Measurements from ENCODE around the gene REPIN1. TPM values are rescaled to one million over a fixed set of nuclear protein-coding genes. Genes with fewer than 3 reads are reported as not detected.
A peak's percentile ranks its signal among the peaks of the same experiment; 100 is the strongest.

The REPIN1 gene
- total and polyA plus RNA-seq, 9 of the 15 experiments (the other 6 are each of a cell fraction or from before 2014, with no cell fraction given) = 8.1 to 283 (median 94.3) TPM

GRCh38 chr7:150374472-150374871 is 5.8 kb downstream of the REPIN1 start:
- FAIRE-seq = no peak
- peak overlapping the region; percentile 2; the same call in 1 of the 3 replicates for H3K27ac ChIP-seq (ENCODE audit: extremely low read depth, low read depth, low read length)
- no peaks in the 10 kb centered on the region for H3K9me3 ChIP-seq (replicated peaks; ENCODE audit: control insufficient read depth, insufficient read depth, low read depth, low read length)
- TF ChIP-seq SOX6 (IDR thresholded peaks at IDR 0.05) = no peak
- TF ChIP-seq CHAMP1 (IDR thresholded peaks at IDR 0.05) = no peak
- no peak for TF ChIP-seq ZBTB1 (CRISPR knock-in tag; IDR thresholded peaks at IDR 0.05; ENCODE audit: borderline replicate concordance, low read depth)
- TF ChIP-seq KDM5B (IDR thresholded peaks at IDR 0.05; ENCODE audit: insufficient replicate concordance, low read depth, low read length) = peak; percentile 6
- TF ChIP-seq KDM2B (CRISPR knock-in tag; IDR thresholded peaks at IDR 0.05) = no peak
- 0 out of 2 replicates have a peak, but pooled peaks have one; percentile 2 for TF ChIP-seq STAG1 (CRISPR knock-in tag; IDR thresholded peaks at IDR 0.05; ENCODE audit: borderline replicate concordance)
- no peak for TF ChIP-seq SIN3A (IDR thresholded peaks at IDR 0.05; ENCODE audit: borderline replicate concordance in 2 of 2, control insufficient read depth in 1 of 2, low read depth in 2 of 2, low read length in 2 of 2)
- no peak for TF ChIP-seq YY1 (IDR thresholded peaks at IDR 0.05; ENCODE audit: borderline replicate concordance in 1 of 3, control insufficient read depth in 1 of 3, extremely low read depth in 1 of 3, insufficient read depth in 3 of 3, insufficient read length in 1 of 3, insufficient replicate concordance in 2 of 3, low read depth in 1 of 3, low read length in 2 of 3)
- no peak for TF ChIP-seq VEZF1 (CRISPR knock-in tag; IDR thresholded peaks at IDR 0.05)
- 0 out of 4 replicates have a peak, but pooled peaks of 1 of the 2 experiments have one; percentile 16 for TF ChIP-seq MAZ (CRISPR knock-in tag; conservative IDR thresholded peaks at IDR 0.05 in 1 of 2, IDR thresholded peaks at IDR 0.05 in 1 of 2)
- TF ChIP-seq ZNF253 (CRISPR knock-in tag; conservative IDR thresholded peaks at IDR 0.05) = no peak
- no peak for TF ChIP-seq NBN (IDR thresholded peaks at IDR 0.05; ENCODE audit: low read depth)
- TF ChIP-seq KLF1 (tag; IDR thresholded peaks at IDR 0.05) = no peak
- no peak for TF ChIP-seq YBX1 (IDR thresholded peaks at IDR 0.05)
- no peak for TF ChIP-seq E4F1 (CRISPR knock-in tag; IDR thresholded peaks at IDR 0.05; ENCODE audit: borderline replicate concordance)

More at GRCh38 chr7:150374472-150374871, 5.8 kb downstream of the REPIN1 start:
- ChIA-PET CTCF (ENCODE audit: low intra/inter-chr PET ratio) (no interaction called here), POLR2A (interaction anchor here (0.7 to 2.1 kb wide), 12 partner anchors 9 to 620 kb away, joined by 3 to 17 read pairs (median 4); no protein-coding TSS in a partner anchor)
- Histone ChIP-seq H3K4me2 (ENCODE audit: insufficient read depth, low read length) (peak overlapping the region; percentile 9; the same call in 1 of the 2 replicates), H4K20me1 (replicated peaks; ENCODE audit: control insufficient read depth, insufficient read depth, low read length) (no peaks in the 10 kb centered on the region; the same call in 1 of the 2 replicates), H3K4me3 (no peak overlapping the region), H3K9ac (ENCODE audit: insufficient read depth in 1 of 2, low read depth in 2 of 2, low read length in 2 of 2) (peak overlapping the region in 1 of 2 experiments; percentile 87; a peak in 1 of 4 replicates), H3K36me3 (ENCODE audit: control insufficient read depth, insufficient read depth, low read length) (peaks cover 61% of the 10 kb centered on the region), H3K79me2 (ENCODE audit: control insufficient read depth, insufficient read depth, low read length) (peaks cover 58% of the 10 kb centered on the region), H3K4me1 (replicated peaks in 1 of 2; ENCODE audit: control insufficient read depth in 2 of 2, insufficient read depth in 2 of 2, low read length in 2 of 2) (peaks cover 49 to 59% of the 10 kb centered on the region in 2 experiments), H2AFZ (ENCODE audit: low read depth, low read length) (no peak overlapping the region), H3K27me3 (ENCODE audit: control insufficient read depth in 2 of 2, insufficient read depth in 2 of 2, low read length in 2 of 2) (no peaks in the 10 kb centered on the region), H3K9me1 (ENCODE audit: control insufficient read depth, insufficient read depth, low read length) (no peaks in the 10 kb centered on the region)
- 86% methylated on average over 5 of the region's 5 CpGs for WGBS (ENCODE audit: insufficient coverage, low coverage, missing lambda C conversion rate)
- in situ Hi-C loops (cut with MboI) (no loop called here), intact Hi-C loops (cut with micrococcal nuclease) (no loop called here)
- DNase-seq (ENCODE audit: extremely low read depth in 1 of 4, low spot score in 3 of 4) = no peak
- no peak for ATAC-seq
- no TSS peak for BruUV-seq (replicated peaks)

All from K562 (cell line).